Neural cell (in vitro differentiated cells): ENCODE results near the gene UBE2E1. TPM values are rescaled to one million over a fixed set of nuclear protein-coding genes. Genes with fewer than 3 reads are reported as not detected.

Source experiments
- H2AFZ ChIP-seq: fragments of 200-600, 300-800 bp; sonication (generic), shearing (Covaris generic); 2 replicates; pipeline ENCODE4 v1.6.0; 2014; ENCODE audit warnings: low read depth, mild to moderate bottlenecking, antibody characterized with exemption, low read length, moderate library complexity
- H3F3A ChIP-seq: fragments of 200-600 bp; shearing (Covaris generic); 2 replicates; pipeline ENCODE4 v1.6.1; 2016; ENCODE audit warnings: mild to moderate bottlenecking, moderate library complexity, mixed read lengths, antibody characterized with exemption, low read length; ENCODE audit not compliant: insufficient read depth, poor library complexity, severe bottlenecking
- H3K27ac ChIP-seq: fragments of 200-600, 300-800 bp; sonication (generic), shearing (Covaris generic); 2 replicates; pipeline ENCODE4 v1.5.1; 2014; ENCODE audit warnings: mild to moderate bottlenecking, low read length, moderate library complexity
- H3K27me3 ChIP-seq: fragments of 300-800, 200-600 bp; sonication (generic), shearing (Covaris generic); 2 replicates; pipeline ENCODE4 v1.6.0; 2014; ENCODE audit warnings: mild to moderate bottlenecking, low read depth, low read length, moderate library complexity; ENCODE audit not compliant: insufficient read depth
- H3K36me3 ChIP-seq: fragments of 300-800, 200-600 bp; sonication (generic), shearing (Covaris generic); 2 replicates; pipeline ENCODE4 v1.5.1; 2014; ENCODE audit warnings: mild to moderate bottlenecking, antibody characterized with exemption, low read length, moderate library complexity; ENCODE audit not compliant: insufficient read depth
- H3K4me2 ChIP-seq: fragments of 300-800, 200-600 bp; sonication (generic), shearing (Covaris generic); 2 replicates; pipeline ENCODE4 v1.6.0; 2014; ENCODE audit warnings: mild to moderate bottlenecking, low read length
- H3K4me3 ChIP-seq: fragments of 300-800, 200-600 bp; sonication (generic), shearing (Covaris generic); 2 replicates; pipeline ENCODE4 v1.5.1; 2014; ENCODE audit warnings: mild to moderate bottlenecking, low read length, moderate library complexity
- H3K79me2 ChIP-seq: fragments of 200-600 bp; shearing (Covaris generic); replicated peaks from 2 replicates; pipeline ENCODE4 v1.6.0; 2014; ENCODE audit warnings: mild to moderate bottlenecking, low read length, moderate library complexity; ENCODE audit not compliant: insufficient read depth
- H3K9ac ChIP-seq: fragments of 300-800, 200-600 bp; sonication (generic), shearing (Covaris generic); 2 replicates; pipeline ENCODE4 v1.6.1; 2016; ENCODE audit warnings: mild to moderate bottlenecking, low read length, mixed read lengths
- H3K9me2 ChIP-seq: fragments of 200-600 bp; shearing (Covaris generic); 2 replicates; pipeline ENCODE4 v1.6.1; 2016; ENCODE audit warnings: mild to moderate bottlenecking, low read length, mixed read lengths; ENCODE audit not compliant: insufficient read depth
- H3K9me3 ChIP-seq: fragments of 200-600, 300-800 bp; sonication (generic), shearing (Covaris generic); 2 replicates; pipeline ENCODE4 v1.6.1; 2016; ENCODE audit warnings: mild to moderate bottlenecking, mixed run types, low read length, moderate library complexity, mixed read lengths
- H4K20me1 ChIP-seq: fragments of 200-600 bp; shearing (Covaris generic); 2 replicates; pipeline ENCODE4 v1.6.1; 2016; ENCODE audit warnings: mild to moderate bottlenecking, mixed run types; ENCODE audit not compliant: insufficient read depth
- EP300 ChIP-seq: fragments of 450-650 bp; conservative IDR thresholded peaks from 2 replicates; pipeline ENCODE4 v1.6.1; 2014; ENCODE audit warnings: antibody characterized with exemption, mild to moderate bottlenecking, moderate library complexity; ENCODE audit not compliant: poor library complexity, severe bottlenecking
- EZH2 ChIP-seq: fragments of 200-600, 300-800 bp; shearing (Covaris generic), sonication (generic); IDR thresholded peaks from 2 replicates; pipeline ENCODE4 v1.6.1; 2014; ENCODE audit warnings: antibody characterized with exemption, low read length, borderline replicate concordance, mild to moderate bottlenecking; ENCODE audit not compliant: insufficient read depth, poor library complexity, severe bottlenecking
- MXI1 ChIP-seq: fragments of 450-650 bp; conservative IDR thresholded peaks from 2 replicates; pipeline ENCODE4 v1.6.1; 2014; ENCODE audit warnings: antibody characterized with exemption, mild to moderate bottlenecking; ENCODE audit not compliant: poor library complexity, severe bottlenecking
- POLR2AphosphoS5 ChIP-seq: IDR thresholded peaks from 2 replicates; pipeline ENCODE4 v1.6.1; 2012
- RAD21 ChIP-seq: fragments of 450-650 bp; conservative IDR thresholded peaks from 2 replicates; pipeline ENCODE4 v1.6.1; 2014; ENCODE audit warnings: antibody characterized with exemption, mild to moderate bottlenecking, moderate library complexity
- SMC3 ChIP-seq: fragments of 450-650 bp; conservative IDR thresholded peaks from 2 replicates; pipeline ENCODE4 v1.6.1; 2014; ENCODE audit warnings: antibody characterized with exemption, mild to moderate bottlenecking, moderate library complexity; ENCODE audit not compliant: poor library complexity
- TAF1 ChIP-seq: IDR thresholded peaks from 2 replicates; pipeline ENCODE4 v1.6.1; 2012; ENCODE audit warnings: low read depth
- polyA plus RNA-seq: library from polyadenylated mRNA; depleted of rRNA; stranded (reverse); fragments of >200 nt; gene quantifications from 2 replicates; pipeline ENCODE4 v1.2.3, GENCODE V29; 2014
- TF ChIP-seq, protein P1 (sequence below): fragments of 450-650 bp; IDR thresholded peaks from 2 replicates; pipeline ENCODE4 v1.5.1; 2014; ENCODE audit warnings: antibody characterized with exemption, mild to moderate bottlenecking, moderate library complexity; ENCODE audit not compliant: poor library complexity, severe bottlenecking
- TF ChIP-seq, protein P2 (sequence below): IDR thresholded peaks from 2 replicates; pipeline ENCODE4 v1.6.1; 2012; ENCODE audit warnings: borderline replicate concordance

Gene UBE2E1
- polyA plus RNA-seq, 1 donor from 2014 or later = 157 TPM

GRCh38 chr3:23888617-23889228 is 83.0 kb downstream of the UBE2E1 start:
- no peaks in the 10 kb centered on the region for H4K20me1 ChIP-seq
- no peaks in the 10 kb centered on the region for H3K9me2 ChIP-seq

DNA sequence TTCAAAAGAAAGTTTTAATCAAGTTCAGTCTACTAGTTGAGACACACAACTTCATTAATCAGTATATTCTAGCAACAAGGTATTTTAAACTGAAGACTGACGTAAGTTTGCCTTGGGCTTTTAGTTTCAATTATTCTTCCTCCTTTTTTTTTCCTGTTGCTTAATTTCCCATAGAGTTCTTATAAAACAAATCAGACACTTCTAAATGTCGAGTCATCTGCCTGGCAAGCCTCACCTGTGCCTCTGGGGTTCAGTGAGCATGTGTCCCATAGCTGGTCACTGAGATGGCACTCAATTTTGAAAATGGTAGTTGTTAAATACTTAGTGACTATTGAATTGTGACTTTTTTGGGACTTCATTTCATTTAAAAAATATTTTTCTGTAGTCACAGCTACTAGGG is 83.6 kb downstream of the UBE2E1 start:
- H3K4me2 ChIP-seq = no peak overlapping the region
- no peaks in the 10 kb centered on the region for H3K9me3 ChIP-seq
- H4K20me1 ChIP-seq = no peaks in the 10 kb centered on the region
- H3F3A ChIP-seq = no peaks in the 10 kb centered on the region
- H2AFZ ChIP-seq = no peak overlapping the region
- no peak overlapping the region for H3K4me3 ChIP-seq
- H3K9ac ChIP-seq = no peak overlapping the region
- H3K79me2 ChIP-seq = peaks cover 3% of the 10 kb centered on the region
- TF ChIP-seq, protein P1, sequence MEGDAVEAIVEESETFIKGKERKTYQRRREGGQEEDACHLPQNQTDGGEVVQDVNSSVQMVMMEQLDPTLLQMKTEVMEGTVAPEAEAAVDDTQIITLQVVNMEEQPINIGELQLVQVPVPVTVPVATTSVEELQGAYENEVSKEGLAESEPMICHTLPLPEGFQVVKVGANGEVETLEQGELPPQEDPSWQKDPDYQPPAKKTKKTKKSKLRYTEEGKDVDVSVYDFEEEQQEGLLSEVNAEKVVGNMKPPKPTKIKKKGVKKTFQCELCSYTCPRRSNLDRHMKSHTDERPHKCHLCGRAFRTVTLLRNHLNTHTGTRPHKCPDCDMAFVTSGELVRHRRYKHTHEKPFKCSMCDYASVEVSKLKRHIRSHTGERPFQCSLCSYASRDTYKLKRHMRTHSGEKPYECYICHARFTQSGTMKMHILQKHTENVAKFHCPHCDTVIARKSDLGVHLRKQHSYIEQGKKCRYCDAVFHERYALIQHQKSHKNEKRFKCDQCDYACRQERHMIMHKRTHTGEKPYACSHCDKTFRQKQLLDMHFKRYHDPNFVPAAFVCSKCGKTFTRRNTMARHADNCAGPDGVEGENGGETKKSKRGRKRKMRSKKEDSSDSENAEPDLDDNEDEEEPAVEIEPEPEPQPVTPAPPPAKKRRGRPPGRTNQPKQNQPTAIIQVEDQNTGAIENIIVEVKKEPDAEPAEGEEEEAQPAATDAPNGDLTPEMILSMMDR = no peak
- no peak for TF ChIP-seq EP300
- TF ChIP-seq, protein P2, sequence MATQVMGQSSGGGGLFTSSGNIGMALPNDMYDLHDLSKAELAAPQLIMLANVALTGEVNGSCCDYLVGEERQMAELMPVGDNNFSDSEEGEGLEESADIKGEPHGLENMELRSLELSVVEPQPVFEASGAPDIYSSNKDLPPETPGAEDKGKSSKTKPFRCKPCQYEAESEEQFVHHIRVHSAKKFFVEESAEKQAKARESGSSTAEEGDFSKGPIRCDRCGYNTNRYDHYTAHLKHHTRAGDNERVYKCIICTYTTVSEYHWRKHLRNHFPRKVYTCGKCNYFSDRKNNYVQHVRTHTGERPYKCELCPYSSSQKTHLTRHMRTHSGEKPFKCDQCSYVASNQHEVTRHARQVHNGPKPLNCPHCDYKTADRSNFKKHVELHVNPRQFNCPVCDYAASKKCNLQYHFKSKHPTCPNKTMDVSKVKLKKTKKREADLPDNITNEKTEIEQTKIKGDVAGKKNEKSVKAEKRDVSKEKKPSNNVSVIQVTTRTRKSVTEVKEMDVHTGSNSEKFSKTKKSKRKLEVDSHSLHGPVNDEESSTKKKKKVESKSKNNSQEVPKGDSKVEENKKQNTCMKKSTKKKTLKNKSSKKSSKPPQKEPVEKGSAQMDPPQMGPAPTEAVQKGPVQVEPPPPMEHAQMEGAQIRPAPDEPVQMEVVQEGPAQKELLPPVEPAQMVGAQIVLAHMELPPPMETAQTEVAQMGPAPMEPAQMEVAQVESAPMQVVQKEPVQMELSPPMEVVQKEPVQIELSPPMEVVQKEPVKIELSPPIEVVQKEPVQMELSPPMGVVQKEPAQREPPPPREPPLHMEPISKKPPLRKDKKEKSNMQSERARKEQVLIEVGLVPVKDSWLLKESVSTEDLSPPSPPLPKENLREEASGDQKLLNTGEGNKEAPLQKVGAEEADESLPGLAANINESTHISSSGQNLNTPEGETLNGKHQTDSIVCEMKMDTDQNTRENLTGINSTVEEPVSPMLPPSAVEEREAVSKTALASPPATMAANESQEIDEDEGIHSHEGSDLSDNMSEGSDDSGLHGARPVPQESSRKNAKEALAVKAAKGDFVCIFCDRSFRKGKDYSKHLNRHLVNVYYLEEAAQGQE = no peak
- no peak for TF ChIP-seq SMC3
- no peak for TF ChIP-seq MXI1
- no peak for TF ChIP-seq TAF1
- no peak for TF ChIP-seq RAD21
- no peak for TF ChIP-seq EZH2
- no peak for TF ChIP-seq POLR2AphosphoS5
- no peaks in the 10 kb centered on the region for H3K27me3 ChIP-seq
- no peaks in the 10 kb centered on the region for H3K9me2 ChIP-seq
- H3K27ac ChIP-seq = no peak overlapping the region
- H3K36me3 ChIP-seq = no peaks in the 10 kb centered on the region

More at GRCh38 chr3:23888617-23889228, 83.0 kb downstream of the UBE2E1 start:
- TF ChIP-seq, protein P1 = peak; percentile 79
- TF ChIP-seq MXI1 (no peak), SMC3 (peak; percentile 75), RAD21 (peak; percentile 81)
- Histone ChIP-seq H3K27me3 (no peaks in the 10 kb centered on the region), H3K27ac (no peak overlapping the region), H3K36me3 (no peaks in the 10 kb centered on the region), H3K4me3 (no peak overlapping the region), H3K9ac (no peak overlapping the region), H3K4me2 (no peak overlapping the region), H3K79me2 (peaks cover 3% of the 10 kb centered on the region), H3K9me3 (no peaks in the 10 kb centered on the region), H3F3A (no peaks in the 10 kb centered on the region), H2AFZ (no peak overlapping the region)
